HG03460 (cell line): ENCODE measurements around the gene MTFR1L.

ENCODE experiments used
- ATAC-seq: cut with Tn5 transposase; IDR thresholded peaks from one replicate; pipeline ENCODE4 v1.9.1; 2021; ENCODE audit not compliant: unreplicated experiment

MTFR1L gene

GRCh38 chr1:25819491-25820246, at the start of gene MTFR1L:
MTFR1L (plus strand) TSS chr1:25819954; CDS start chr1:25823105, 3,151 bp downstream.
- peak; percentile 72 for ATAC-seq

GRCh38 chr1:25770541-25771220, 49.1 kb upstream of the MTFR1L start:
- no peak for ATAC-seq

GRCh38 chr1:25771221-25772114, 48.3 kb upstream of the MTFR1L start:
- no peak for ATAC-seq

GRCh38 chr1:25772164-25772563, 47.6 kb upstream of the MTFR1L start:
- no peak for ATAC-seq

GRCh38 chr1:25772692-25773245, 47.0 kb upstream of the MTFR1L start:
- ATAC-seq, result no peak

- no peak for ATAC-seq
These were observed 46.2 kb upstream of the MTFR1L start for GRCh38 chr1:25773441-25774125.

- no peak for ATAC-seq
These were observed 45.4 kb upstream of the MTFR1L start for GRCh38 chr1:25774206-25774803.

GRCh38 chr1:25774921-25775771, 44.6 kb upstream of the MTFR1L start:
- no peak for ATAC-seq

- no peak for ATAC-seq
These were observed 40.4 kb upstream of the MTFR1L start for GRCh38 chr1:25779388-25779787.

GRCh38 chr1:25779894-25780293, 39.9 kb upstream of the MTFR1L start:
- ATAC-seq, result no peak

- no peak for ATAC-seq
These were observed 39.2 kb upstream of the MTFR1L start for GRCh38 chr1:25780318-25781129.

- ATAC-seq, result no peak
These were observed 38.7 kb upstream of the MTFR1L start for GRCh38 chr1:25781130-25781433.

GRCh38 chr1:25782608-25783201, 37.0 kb upstream of the MTFR1L start:
- ATAC-seq, result no peak

- no peak for ATAC-seq
These were observed 35.1 kb upstream of the MTFR1L start for GRCh38 chr1:25784575-25785051.

GRCh38 chr1:25785333-25786067, 34.3 kb upstream of the MTFR1L start:
- no peak for ATAC-seq

GRCh38 chr1:25786887-25787759, 32.6 kb upstream of the MTFR1L start:
- no peak for ATAC-seq
